OCI-LY1 (cell line): Measurements from ENCODE around the gene ABCC11.

ENCODE experiments used
- H2AFZ ChIP-seq: fragments of 200-600 bp; sonication (generic), shearing (Covaris generic); 2 replicates; pipeline ENCODE4 v1.6.0; 2014; ENCODE audit warnings: antibody characterized with exemption, mild to moderate bottlenecking, low read length
- H3F3A ChIP-seq: fragments of 200-600 bp; sonication (generic), shearing (Covaris generic); 2 replicates; pipeline ENCODE4 v1.6.0; 2014; ENCODE audit warnings: mild to moderate bottlenecking, antibody characterized with exemption, low read length, moderate library complexity; ENCODE audit not compliant: insufficient read depth
- H3K27ac ChIP-seq: fragments of 200-600 bp; sonication (generic); 2 replicates; pipeline ENCODE4 v1.5.1; 2014; ENCODE audit warnings: low read length, mixed run types, mild to moderate bottlenecking, low read depth; ENCODE audit not compliant: poor library complexity, severe bottlenecking
- H3K27me3 ChIP-seq: fragments of 200-600 bp; sonication (generic); 2 replicates; pipeline ENCODE4 v1.6.0; 2014; ENCODE audit warnings: antibody characterized with exemption, mild to moderate bottlenecking, low read length, moderate library complexity; ENCODE audit not compliant: insufficient read depth
- H3K36me3 ChIP-seq: fragments of 200-600 bp; sonication (generic); 2 replicates; pipeline ENCODE4 v1.6.1; 2014; ENCODE audit warnings: mild to moderate bottlenecking, antibody characterized with exemption, low read length, moderate library complexity, mixed read lengths; ENCODE audit not compliant: insufficient read depth
- H3K4me1 ChIP-seq: fragments of 200-600 bp; sonication (generic); 2 replicates; pipeline ENCODE4 v1.5.1; 2014; ENCODE audit warnings: mild to moderate bottlenecking, low read length, moderate library complexity; ENCODE audit not compliant: insufficient read depth, severe bottlenecking
- H3K4me2 ChIP-seq: fragments of 200-600 bp; sonication (generic), shearing (Covaris generic); 2 replicates; pipeline ENCODE4 v1.6.1; 2014; ENCODE audit warnings: low read length
- H3K4me3 ChIP-seq: fragments of 200-600 bp; sonication (generic); 2 replicates; pipeline ENCODE4 v1.5.1; 2014; ENCODE audit warnings: low read length, low read depth, mild to moderate bottlenecking, mixed read lengths; ENCODE audit not compliant: poor library complexity, severe bottlenecking
- H3K79me2 ChIP-seq: fragments of 200-600 bp; shearing (Covaris generic); 2 replicates; pipeline ENCODE4 v1.6.1; 2016; ENCODE audit warnings: mixed run types, low read length, mixed read lengths; ENCODE audit not compliant: insufficient read depth
- H3K9ac ChIP-seq: fragments of 200-600 bp; sonication (generic), shearing (Covaris generic); 2 replicates; pipeline ENCODE4 v1.6.1; 2014; ENCODE audit warnings: mild to moderate bottlenecking, low read length, mixed read lengths
- H3K9me2 ChIP-seq: fragments of 200-600 bp; sonication (generic), shearing (Covaris generic); 2 replicates; pipeline ENCODE4 v1.6.1; 2014; ENCODE audit warnings: low read depth, mild to moderate bottlenecking, low read length, mixed read lengths
- H3K9me3 ChIP-seq: fragments of 200-600 bp; shearing (Covaris generic); 2 replicates; pipeline ENCODE4 v1.6.1; 2014; ENCODE audit warnings: low read length, mixed read lengths
- H4K20me1 ChIP-seq: fragments of 200-600 bp; sonication (generic), shearing (Covaris generic); 2 replicates; pipeline ENCODE4 v1.6.0; 2016; ENCODE audit warnings: mild to moderate bottlenecking, low read length; ENCODE audit not compliant: insufficient read depth
- EZH2 ChIP-seq: fragments of 200-600 bp; sonication (generic), shearing (Covaris generic); IDR thresholded peaks from 2 replicates; pipeline ENCODE4 v1.8.0; 2017; ENCODE audit warnings: borderline replicate concordance, mixed run types, mild to moderate bottlenecking, antibody characterized with exemption, low read length, moderate library complexity, mixed read lengths
- TF ChIP-seq, protein P1 (sequence below): fragments of 200-600 bp; sonication (generic), shearing (Covaris generic); IDR thresholded peaks from 2 replicates; pipeline ENCODE4 v1.5.1; 2017; ENCODE audit warnings: mild to moderate bottlenecking, antibody characterized with exemption, low read length, moderate library complexity, mixed read lengths

ABCC11 gene

DNA sequence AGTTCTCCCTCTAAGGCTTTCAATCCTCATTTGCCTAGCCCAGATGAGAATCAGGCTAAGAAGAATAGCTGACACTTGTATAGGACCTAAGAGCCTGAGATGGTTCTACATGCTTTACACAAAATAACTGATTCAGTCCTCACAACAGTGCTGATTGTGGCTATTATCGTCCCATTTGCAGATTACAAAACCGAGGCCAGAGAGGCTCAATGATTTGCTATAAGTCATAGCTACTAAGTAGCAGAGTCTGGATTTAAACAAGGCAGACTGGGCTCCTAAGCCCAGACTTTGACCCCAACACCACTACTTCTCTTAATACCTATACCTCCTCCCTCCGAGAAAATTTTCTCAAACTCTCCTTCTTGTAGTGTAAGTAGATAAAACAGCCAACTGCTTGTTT lies 114.6 kb downstream of the ABCC11 start:
- H3K9me2 ChIP-seq, result no peaks in the 10 kb centered on the region
- H3K79me2 ChIP-seq, result no peaks in the 10 kb centered on the region
- no peak overlapping the region for H3K4me3 ChIP-seq
- no peak for TF ChIP-seq EZH2
- TF ChIP-seq, protein P1, sequence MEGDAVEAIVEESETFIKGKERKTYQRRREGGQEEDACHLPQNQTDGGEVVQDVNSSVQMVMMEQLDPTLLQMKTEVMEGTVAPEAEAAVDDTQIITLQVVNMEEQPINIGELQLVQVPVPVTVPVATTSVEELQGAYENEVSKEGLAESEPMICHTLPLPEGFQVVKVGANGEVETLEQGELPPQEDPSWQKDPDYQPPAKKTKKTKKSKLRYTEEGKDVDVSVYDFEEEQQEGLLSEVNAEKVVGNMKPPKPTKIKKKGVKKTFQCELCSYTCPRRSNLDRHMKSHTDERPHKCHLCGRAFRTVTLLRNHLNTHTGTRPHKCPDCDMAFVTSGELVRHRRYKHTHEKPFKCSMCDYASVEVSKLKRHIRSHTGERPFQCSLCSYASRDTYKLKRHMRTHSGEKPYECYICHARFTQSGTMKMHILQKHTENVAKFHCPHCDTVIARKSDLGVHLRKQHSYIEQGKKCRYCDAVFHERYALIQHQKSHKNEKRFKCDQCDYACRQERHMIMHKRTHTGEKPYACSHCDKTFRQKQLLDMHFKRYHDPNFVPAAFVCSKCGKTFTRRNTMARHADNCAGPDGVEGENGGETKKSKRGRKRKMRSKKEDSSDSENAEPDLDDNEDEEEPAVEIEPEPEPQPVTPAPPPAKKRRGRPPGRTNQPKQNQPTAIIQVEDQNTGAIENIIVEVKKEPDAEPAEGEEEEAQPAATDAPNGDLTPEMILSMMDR, result no peak
- no peaks in the 10 kb centered on the region for H3F3A ChIP-seq
- no peak overlapping the region for H3K27ac ChIP-seq
- no peaks in the 10 kb centered on the region for H3K9me3 ChIP-seq
- H3K4me1 ChIP-seq, result no peaks in the 10 kb centered on the region
- no peaks in the 10 kb centered on the region for H3K36me3 ChIP-seq
- no peaks in the 10 kb centered on the region for H3K27me3 ChIP-seq
- H3K9ac ChIP-seq, result no peak overlapping the region
- H2AFZ ChIP-seq, result no peak overlapping the region
- H4K20me1 ChIP-seq, result no peaks in the 10 kb centered on the region
- H3K4me2 ChIP-seq, result no peak overlapping the region

DNA sequence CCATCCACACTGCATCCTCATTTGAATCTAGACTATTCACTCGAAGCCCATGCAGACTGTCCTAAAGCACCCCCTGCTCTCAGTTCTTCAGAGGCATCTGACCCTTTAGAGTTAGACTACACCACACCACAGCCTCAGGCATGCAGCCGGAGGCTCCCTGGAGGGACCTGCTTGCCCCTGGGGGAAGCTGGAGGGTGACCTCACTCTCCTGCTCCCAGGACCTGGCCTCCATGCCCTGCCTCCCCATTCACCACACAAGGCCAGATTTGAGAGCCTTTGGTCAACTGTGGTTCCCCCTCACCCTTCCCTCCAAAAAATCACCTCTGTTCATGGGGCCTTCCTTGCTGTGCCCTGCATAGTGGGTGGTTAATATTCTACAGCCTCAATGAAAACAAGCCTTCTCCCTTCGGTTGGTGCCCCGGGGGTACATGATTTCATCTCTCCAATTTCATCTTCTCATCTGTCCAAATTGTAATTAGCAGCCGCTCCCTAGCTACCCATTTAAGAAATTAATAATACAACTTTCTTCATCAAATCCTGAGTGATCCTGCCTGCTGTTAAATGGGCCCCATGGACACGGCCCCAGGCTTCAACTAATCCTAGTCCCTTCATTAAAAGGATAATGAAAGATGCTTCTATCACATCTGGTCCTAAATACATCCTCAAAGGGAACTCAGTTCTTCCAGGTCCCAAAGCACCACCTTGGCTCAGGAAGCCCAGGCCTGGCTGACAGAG lies 116.0 kb downstream of the ABCC11 start:
- H3K9me2 ChIP-seq, result no peaks in the 10 kb centered on the region
- H3K27me3 ChIP-seq, result no peaks in the 10 kb centered on the region
- H2AFZ ChIP-seq, result no peak overlapping the region
- no peaks in the 10 kb centered on the region for H4K20me1 ChIP-seq
- no peak overlapping the region for H3K4me2 ChIP-seq
- TF ChIP-seq EZH2, result no peak
- TF ChIP-seq, protein P1, result no peak
- no peaks in the 10 kb centered on the region for H3K79me2 ChIP-seq
- no peak overlapping the region for H3K4me3 ChIP-seq
- H3K9me3 ChIP-seq, result no peaks in the 10 kb centered on the region
- no peaks in the 10 kb centered on the region for H3F3A ChIP-seq
- H3K36me3 ChIP-seq, result no peaks in the 10 kb centered on the region
- no peak overlapping the region for H3K27ac ChIP-seq
- no peaks in the 10 kb centered on the region for H3K4me1 ChIP-seq
- no peak overlapping the region for H3K9ac ChIP-seq

DNA sequence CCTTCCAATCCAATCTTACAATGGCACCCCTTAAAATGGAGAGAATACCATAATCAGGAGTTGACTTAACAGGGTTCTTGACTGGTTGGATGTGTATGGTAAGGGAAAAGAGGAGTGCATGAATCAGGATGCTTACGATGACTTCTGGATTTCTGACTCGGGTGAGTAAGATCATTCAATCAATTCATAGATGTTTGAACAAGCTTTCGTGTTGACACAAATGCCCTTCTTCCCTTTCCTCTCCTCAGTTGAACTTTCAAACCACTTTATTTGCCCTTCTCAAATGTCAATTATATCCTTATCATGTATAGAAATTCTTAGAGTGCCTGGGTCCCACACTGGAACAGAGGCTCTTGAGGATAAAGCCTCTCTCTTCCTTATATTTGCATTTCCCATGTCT lies 117.4 kb downstream of the ABCC11 start:
- H3K36me3 ChIP-seq, result no peaks in the 10 kb centered on the region
- no peaks in the 10 kb centered on the region for H3K4me1 ChIP-seq
- H2AFZ ChIP-seq, result no peak overlapping the region
- H3K27ac ChIP-seq, result no peak overlapping the region
- no peaks in the 10 kb centered on the region for H3K9me3 ChIP-seq
- no peaks in the 10 kb centered on the region for H3K79me2 ChIP-seq
- H3K27me3 ChIP-seq, result no peaks in the 10 kb centered on the region
- H3F3A ChIP-seq, result no peaks in the 10 kb centered on the region
- H3K4me3 ChIP-seq, result no peak overlapping the region
- no peaks in the 10 kb centered on the region for H4K20me1 ChIP-seq
- H3K4me2 ChIP-seq, result no peak overlapping the region
- TF ChIP-seq EZH2, result no peak
- TF ChIP-seq, protein P1, result no peak
- no peak overlapping the region for H3K9ac ChIP-seq
- no peaks in the 10 kb centered on the region for H3K9me2 ChIP-seq
